Vein endothelial cell (primary cell): ENCODE data around the gene ZNF316. TPM values are rescaled to one million over a fixed set of nuclear protein-coding genes. Genes with fewer than 3 reads are reported as not detected.

Experiments used
- total RNA-seq: library from RNA; depleted of rRNA; stranded (reverse); fragments of >200 nt; gene quantifications from 2 replicates; pipeline ENCODE4 v1.2.3, GENCODE V29; 2012

Gene ZNF316
- 11.9 and 15.4 TPM in 2 replicates for total RNA-seq

GRCh38 chr7:6636741-6637543, at the start of gene ZNF316:
Gene ZNF316 (plus strand): TSS chr7:6637318. CDS start chr7:6642410, 5,092 bp downstream.

GRCh38 chr7:6589829-6590644, 47.1 kb upstream of the ZNF316 start, which contains the start of gene INTS15:
Gene INTS15 (plus strand): TSS chr7:6590021. CDS start chr7:6590284, 263 bp downstream.

GRCh38 chr7:6614953-6615722, 22.0 kb upstream of the ZNF316 start, which contains the start of gene ZNF853:
Gene ZNF853 (plus strand): TSS chr7:6615610. CDS start chr7:6616175, 565 bp downstream.

Other genes starting within 250 kb of the ZNF316 start
- gene DAGLB, start 189.4 kb upstream of the ZNF316 start, total RNA-seq, result 17.3 and 22.3 TPM in 2 replicates
- gene KDELR2, start 153.2 kb upstream of the ZNF316 start, total RNA-seq, result 156 and 173 TPM in 2 replicates
- gene GRID2IP, start 85.9 kb upstream of the ZNF316 start, total RNA-seq, result not detected in 2 replicates
- gene ZDHHC4, start 59.9 kb upstream of the ZNF316 start, total RNA-seq, result 30.1 and 36.9 TPM in 2 replicates
- gene INTS15, start 47.3 kb upstream of the ZNF316 start, total RNA-seq, result 20.5 and 26.5 TPM in 2 replicates
- gene ZNF853, start 21.7 kb upstream of the ZNF316 start, total RNA-seq, result 0.29 and 0.65 TPM in 2 replicates
- gene ZNF12, start 69.6 kb downstream of the ZNF316 start, total RNA-seq, result 16.2 and 23.8 TPM in 2 replicates
- gene RSPH10B2, start 116.8 kb downstream of the ZNF316 start, total RNA-seq, result 0.38 TPM in 1 of 2 replicates, not detected in the other
- gene CCZ1B, start 189.0 kb downstream of the ZNF316 start, total RNA-seq, result 50.6 and 56.4 TPM in 2 replicates